DMS114 treated with DMSO at 0.1 percent for 48 hours (cell line): ENCODE results near the gene ITGA7.
"Not testable (repeated sequence)": the region's sequence is repeated elsewhere in the genome, so short reads cannot be mapped to it uniquely, and the experiment has no call there.

Source experiments
- DNase-seq: peaks from one replicate; lab custom pipeline; 2025; ENCODE audit not compliant: unreplicated experiment; lab: John Stamatoyannopoulos, UW

ITGA7 gene

DNA sequence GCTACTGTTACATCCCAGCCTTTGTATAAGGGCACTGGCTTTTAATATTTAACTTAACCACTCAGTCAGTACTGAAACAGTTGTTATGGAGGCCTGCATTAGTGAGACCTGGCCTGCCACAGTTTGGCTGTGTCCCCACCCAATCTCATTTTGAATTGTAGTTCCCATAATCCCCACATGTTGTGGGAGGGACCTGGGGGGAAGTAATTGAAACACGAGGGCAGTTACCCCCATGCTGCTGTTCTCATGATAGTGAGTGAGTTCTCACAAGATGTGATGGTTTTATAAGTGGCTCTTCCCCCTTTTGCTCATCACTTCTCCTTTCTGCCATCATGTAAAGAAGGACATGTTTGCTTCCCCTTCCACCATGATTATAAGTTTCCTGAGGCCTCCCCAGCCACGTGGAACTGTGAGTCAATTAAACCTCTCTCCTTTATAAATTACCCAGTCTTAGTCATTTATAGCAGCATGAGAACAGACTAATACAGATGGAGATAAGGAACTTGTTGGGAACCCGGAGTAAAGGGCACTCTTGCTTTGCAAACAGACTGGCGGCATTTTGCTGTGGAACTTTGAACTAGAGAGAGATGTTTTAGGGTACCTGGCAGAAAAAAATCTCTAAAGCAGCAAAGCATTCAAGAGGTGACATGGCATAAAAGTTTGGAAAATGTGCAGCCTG, 56.9 kb downstream of the ITGA7 start:
- DNase-seq: not testable (repeated sequence)

DNA sequence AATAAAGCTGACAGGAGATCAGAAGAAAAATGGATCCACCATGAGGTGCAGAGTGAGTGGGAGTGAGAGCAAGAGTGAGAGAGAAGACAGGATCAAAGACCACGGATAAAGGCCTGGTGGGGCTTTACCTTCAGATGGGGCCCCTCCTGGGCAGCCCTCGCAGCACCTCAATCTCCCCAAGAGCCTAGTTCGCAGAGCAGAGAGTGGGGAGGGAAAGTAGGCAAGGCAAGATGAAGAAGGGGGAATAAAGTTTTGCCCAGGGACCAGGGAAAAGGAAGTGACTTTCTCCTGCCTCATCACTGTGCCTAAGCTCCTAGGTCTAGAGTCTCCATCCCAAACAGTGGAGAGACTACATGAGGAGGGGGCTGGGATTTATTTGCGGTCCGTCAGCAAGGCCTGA, 60.7 kb downstream of the ITGA7 start:
- no peak for DNase-seq

DNA sequence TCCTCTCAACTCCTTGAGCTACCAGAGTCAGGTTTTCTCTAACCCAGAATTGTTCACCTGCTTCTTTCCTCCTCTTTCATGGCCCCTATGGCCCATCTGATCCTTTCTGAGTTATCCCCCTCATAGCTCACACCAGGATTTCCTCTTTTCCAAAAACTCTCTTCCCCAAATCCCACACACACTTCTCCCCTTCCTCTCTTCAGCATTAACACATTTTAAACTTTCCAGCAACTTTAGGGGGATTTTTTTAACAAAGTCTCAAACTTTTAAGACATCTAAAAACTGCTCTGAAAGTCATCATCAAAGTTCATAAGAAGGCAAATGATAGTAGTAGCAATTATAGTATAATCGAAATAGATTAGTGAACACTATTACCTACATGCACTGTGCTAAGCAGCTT, 63.1 kb downstream of the ITGA7 start:
- DNase-seq: no peak

DNA sequence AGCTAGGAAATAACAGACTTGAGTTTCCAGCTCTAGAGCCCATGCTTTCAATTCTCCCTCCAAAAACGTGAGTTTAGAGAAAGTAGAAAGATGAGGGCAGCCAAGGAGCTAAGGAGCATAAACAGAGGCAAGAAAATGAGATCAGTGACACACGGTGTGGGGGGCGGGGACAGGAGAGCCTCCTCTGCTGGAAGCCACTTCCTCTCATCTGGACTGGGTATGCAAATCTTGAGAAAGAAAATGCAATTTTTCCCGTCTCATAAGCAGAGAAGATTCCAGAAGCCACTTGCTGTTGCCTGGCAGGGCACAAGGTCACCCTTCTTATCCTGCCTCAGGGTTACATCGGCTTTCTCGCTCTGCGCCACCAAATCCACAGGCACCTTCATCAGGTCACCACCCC, 65.0 kb downstream of the ITGA7 start:
- no peak for DNase-seq

DNA sequence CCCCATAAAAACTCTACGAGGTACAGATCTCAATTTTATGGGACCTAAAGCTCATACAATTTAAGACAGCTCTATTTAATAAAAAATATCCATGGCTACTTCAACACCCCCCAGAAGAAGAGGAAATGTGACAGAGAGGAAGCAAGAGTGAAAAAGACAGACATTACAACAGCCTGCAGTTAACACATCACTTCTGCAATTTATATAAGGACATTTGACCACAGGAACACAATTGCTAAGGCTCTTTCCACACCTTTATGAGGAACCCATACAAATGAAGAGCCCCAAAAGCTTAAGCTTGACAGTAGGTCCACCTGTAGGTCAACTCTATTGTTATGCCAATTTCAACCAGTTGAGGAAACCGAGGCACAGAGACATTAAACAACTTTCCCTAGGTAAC, 65.4 kb downstream of the ITGA7 start:
- DNase-seq: no peak

DNA sequence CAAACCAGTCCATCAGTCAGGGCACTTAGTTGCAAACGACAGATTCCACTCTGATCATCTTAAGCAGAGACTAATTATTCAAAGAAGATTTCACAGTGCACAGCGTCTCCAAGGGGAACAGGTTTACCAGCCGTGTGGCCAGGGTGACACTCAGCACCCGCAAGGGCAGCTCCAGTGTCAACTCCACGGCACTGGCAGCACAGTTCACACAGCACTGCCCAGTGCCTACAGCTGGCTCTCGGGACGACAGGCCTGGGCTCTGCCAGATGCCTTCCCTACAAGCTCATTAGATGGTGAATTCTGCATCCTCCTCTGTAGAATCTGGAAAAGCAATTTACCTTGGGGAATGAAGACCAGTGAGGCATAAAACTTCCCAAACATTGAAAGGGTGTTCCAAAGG, 66.1 kb downstream of the ITGA7 start:
- DNase-seq: no peak

DNA sequence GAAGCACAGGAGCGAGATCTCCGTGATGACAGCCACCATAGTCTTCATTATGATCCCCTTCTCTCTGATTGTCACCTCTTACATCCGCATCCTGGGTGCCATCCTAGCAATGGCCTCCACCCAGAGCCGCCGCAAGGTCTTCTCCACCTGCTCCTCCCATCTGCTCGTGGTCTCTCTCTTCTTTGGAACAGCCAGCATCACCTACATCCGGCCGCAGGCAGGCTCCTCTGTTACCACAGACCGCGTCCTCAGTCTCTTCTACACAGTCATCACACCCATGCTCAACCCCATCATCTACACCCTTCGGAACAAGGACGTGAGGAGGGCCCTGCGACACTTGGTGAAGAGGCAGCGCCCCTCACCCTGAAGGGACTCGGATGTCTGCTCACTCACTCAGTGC, 70.2 kb downstream of the ITGA7 start:
- no peak for DNase-seq

DNA sequence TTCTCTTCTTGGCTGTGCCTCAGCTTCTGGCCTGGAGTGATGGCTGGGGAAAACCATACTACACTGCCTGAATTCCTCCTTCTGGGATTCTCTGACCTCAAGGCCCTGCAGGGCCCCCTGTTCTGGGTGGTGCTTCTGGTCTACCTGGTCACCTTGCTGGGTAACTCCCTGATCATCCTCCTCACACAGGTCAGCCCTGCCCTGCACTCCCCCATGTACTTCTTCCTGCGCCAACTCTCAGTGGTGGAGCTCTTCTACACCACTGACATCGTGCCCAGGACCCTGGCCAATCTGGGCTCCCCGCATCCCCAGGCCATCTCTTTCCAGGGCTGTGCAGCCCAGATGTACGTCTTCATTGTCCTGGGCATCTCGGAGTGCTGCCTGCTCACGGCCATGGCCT, 70.9 kb downstream of the ITGA7 start, which contains the start of gene OR10P1:
Gene OR10P1 (plus strand): TSS at position 40 of the 400 bp plus-strand sequence. CDS start 0 bp downstream, at position 40.
- DNase-seq: no peak

DNA sequence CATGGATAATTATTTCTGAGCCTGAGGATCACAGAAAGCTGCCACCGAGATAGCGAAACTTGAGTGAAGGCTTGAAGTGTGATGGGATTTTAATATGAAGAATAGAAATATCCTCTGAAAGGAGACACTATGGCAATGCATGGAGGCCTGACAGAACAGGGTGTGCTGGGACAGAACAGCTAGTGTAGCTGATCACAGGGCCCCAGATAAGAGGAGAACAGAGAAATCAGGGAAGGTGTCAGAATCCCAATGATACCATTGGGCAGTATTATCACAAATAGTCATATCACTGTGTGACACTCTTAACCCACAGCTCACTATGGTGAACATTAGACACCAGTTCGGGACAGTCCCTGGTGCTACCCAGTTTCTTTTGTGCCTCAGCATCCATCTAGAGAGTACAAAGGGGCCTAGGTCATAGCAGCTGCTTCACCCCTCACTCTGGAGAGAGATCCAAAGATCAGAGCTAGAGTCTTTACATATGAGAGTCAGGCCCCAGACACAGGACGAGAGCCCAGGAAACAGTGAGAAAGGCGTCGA, 71.5 kb downstream of the ITGA7 start:
- no peak for DNase-seq
